Right renal pelvis (tissue), 4 donors: ENCODE measurements around the gene LARP6. TPM values are rescaled to one million over a fixed set of nuclear protein-coding genes. Genes with fewer than 3 reads are reported as not detected.
"Not testable (repeated sequence)": the region's sequence is repeated elsewhere in the genome, so short reads cannot be mapped to it uniquely, and the experiment has no call there.

Source experiments
- DNase-seq, 4 donors: peaks; one replicate each; pipeline ENCODE4 v3.0.0-alpha.2; 2013; ENCODE audit warnings: low read depth in 4 of 4, low spot score in 3 of 4, missing footprints in 1 of 4
- polyA plus RNA-seq, 4 donors: library from polyadenylated mRNA; unstranded; fragments of 120-200 nt; gene quantifications; one replicate each; pipeline ENCODE4 v1.2.1, GENCODE V29; 2013; ENCODE audit not compliant: insufficient read length in 4 of 4

LARP6 gene
- polyA plus RNA-seq = 10 to 100 TPM; 15.1 to 18.8 (median 17.3) TPM

DNA sequence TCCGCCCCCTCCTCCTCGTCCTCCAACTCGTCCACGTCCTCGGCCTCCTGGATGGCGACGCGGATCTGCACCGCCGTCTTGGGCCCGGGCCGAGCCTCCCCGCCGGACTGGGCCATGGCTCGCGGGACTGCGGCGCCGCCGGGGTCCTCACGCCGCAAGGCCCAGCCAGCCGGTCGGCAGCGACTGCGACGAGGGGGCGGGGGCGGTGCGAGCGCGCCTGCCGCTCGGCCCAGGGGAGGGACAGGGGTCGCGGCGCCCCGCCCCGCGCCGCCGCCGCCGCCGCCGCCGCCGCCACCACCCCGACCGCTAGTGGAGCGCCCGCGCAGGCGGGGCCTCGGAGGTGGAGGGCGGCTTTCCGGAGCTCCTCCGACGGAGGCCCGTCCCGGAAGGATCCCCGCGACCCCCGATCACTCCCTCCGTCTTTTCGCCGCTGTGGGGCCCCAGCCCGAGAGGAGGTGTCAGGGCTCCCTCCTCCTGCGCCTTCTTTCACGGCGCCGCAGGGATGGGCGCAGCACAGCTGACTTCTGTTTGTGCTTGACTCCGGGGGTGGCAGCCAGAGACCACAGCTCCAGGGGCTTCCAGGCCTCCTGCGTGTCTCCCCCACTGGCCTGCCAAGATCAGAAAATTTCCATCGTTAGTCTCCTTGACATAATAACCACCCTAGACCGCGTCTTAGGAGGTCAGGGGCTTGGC is at the start of gene LARP6:
Gene LARP6, minus strand, starts transcription at position 185 of the 693 bp plus-strand sequence. Its CDS starts 69 bp downstream, at position 116.
- peak in 3 of 4 donors; percentile 36 to 48 (median 43) for DNase-seq

- DNase-seq = no peak
Measured at GRCh38 chr15:70902107-70902506, 48.1 kb upstream of the LARP6 start.

GRCh38 chr15:70892912-70893560 is 39.1 kb upstream of the LARP6 start:
- peak in 2 of 4 donors; percentile 36 to 51 for DNase-seq

GRCh38 chr15:70892002-70892911 is 38.3 kb upstream of the LARP6 start, which contains the start of the genes LRRC49 and THAP10:
Gene LRRC49, plus strand, starts transcription at chr15:70892826. Its CDS starts 69 bp downstream, at chr15:70892895.
Gene THAP10, minus strand, starts transcription at chr15:70892433. Its CDS starts 161 bp downstream, at chr15:70892272.
- peak; percentile 82 to 87 (median 87) for DNase-seq

DNA sequence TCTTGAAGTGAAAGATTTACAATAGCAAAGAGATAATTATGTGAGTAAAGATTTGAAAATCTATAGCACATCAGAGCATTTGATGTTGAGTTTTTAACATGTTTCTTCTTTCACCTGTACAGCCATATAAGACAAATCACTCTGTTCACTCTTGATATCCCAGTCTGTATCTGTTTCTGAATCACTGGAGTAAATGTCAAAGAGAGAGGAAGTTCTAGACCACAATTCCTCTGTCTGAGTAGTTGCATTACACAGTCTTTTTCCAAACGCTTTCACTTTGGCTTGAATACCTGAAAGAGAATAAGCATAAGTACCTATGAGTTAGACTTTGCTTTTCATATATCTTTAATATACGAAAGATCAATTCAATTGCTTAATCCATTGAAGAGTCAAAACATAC is 28.4 kb upstream of the LARP6 start:
- no peak for DNase-seq

DNA sequence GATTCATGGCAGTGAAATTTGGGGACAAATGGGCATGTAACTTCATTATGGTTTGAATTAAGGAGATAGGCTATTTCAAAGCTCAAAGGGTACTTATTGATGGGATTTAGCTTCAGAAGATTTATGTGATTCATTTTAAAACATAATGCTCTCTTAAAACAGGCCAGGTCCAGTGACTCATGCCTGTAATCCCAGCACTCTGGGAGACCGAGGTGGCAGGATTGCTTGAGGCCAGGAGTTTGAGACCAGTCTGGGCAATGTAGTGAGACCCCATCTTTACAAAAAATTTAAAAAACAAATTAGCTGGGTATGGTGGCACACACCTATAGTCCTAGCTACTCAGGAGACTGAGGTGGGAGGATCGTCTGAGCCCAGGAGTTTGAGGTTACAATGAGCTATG is 26.8 kb upstream of the LARP6 start:
- no peak for DNase-seq

- no peak for DNase-seq
Measured at GRCh38 chr15:70879401-70879800, 25.4 kb upstream of the LARP6 start.

- no peak for DNase-seq
Measured at GRCh38 chr15:70876683-70877082, 22.7 kb upstream of the LARP6 start.

DNA sequence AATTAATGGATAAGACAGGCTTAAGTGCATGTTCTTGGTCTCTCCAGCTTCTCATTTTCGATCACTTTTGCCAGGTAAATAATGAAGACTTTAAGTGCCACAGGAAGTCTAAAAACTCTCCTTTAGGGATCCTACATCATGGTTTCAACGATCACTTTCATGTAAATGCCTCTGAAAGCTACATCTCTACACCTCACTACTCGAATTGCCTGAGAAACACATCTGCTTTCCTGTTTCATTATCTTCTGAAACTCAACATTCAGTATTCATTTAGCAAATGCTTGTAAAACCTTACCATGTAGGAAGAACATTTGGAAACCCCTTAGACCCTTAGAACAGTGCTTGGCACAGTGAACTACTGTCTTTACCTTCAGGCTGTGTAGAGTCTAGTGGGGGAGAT is 22.1 kb upstream of the LARP6 start:
- no peak for DNase-seq

DNA sequence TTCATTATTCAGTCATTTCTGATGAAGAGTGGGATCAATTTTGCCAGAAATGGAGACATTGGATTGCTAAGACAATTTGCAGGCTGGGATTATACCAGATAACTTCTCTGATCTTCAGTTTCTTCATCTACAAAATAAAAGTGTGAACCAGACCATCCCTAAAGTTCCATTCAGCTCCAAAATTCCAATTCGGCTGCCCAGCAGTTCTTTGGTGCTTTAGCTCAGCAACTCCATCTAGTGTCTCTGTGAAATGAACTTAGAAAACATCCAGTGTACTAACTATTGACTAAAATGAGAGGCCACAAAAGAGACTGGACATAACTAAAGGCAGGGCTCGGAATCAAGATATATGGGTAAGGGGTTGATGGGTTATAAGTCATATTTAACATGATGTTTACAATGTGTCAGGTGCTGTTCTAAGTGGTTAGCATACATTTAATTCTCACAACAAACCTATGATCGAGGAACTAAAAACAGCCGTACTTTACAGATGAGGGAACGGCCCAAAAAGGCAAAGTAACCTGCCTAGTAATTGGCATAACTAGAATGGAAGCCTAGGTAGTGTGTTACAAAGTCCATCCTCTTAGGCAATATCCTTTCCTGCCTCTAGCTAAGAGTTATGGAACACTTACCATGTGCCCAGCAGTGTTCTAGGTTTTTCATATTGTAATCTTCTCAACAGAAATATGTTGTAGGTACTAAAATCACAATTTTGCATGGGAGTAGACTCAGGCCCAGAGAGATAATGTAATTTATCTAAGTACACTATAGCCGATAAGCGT is 21.2 kb upstream of the LARP6 start:
- no peak for DNase-seq

GRCh38 chr15:70873232-70874054 is 19.5 kb upstream of the LARP6 start:
- no peak for DNase-seq

- DNase-seq = not testable (repeated sequence)
Measured at GRCh38 chr15:70871490-70871889, 17.5 kb upstream of the LARP6 start.

- DNase-seq = no peak
Measured at GRCh38 chr15:70870051-70870450, 16.1 kb upstream of the LARP6 start.

DNA sequence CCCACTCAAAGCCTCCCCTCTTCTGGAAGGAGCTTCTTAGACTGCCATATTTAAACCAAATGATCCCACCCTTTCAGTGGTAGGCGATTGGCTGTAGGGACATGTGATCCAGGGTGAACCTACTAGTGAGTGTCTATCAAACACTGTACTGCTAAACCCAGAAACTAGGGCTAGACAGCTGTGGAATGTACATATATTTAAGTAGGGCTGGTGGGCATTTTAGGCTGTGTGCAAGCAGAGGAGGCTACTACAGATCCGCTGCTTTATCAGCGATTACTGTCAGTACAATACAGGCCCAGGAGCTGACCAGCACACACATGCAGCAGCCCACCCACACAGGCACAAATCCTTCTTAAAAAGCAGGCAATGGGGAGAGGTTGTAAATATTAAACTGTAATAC is 15.4 kb upstream of the LARP6 start:
- DNase-seq = no peak

DNA sequence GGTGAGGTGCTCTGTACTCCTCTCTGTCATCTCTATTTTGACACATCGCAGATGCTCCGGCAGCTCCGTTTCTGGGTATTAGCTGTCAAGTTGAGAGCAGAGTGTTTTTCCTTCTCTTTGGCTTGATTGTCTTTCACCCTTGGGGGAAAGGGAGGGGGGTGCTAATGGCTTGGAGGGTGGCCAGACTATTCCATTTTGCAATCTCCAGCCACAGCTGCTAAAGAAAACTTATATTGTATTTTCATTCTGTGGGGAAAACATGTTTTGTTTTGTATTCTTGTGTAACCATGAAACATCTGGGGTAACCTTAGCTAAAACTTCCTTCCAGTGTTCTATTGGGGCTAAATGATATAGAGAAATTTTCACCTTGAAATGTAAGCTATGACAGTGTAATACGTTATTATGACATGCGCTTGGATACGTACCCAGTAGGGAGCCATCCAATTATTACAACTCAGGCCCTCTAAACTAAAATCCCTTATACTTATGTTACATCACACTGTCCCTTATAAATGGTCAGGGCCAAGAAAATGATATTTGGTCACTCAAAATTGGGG is 14.0 kb upstream of the LARP6 start:
- DNase-seq = no peak

- DNase-seq = no peak
Measured at GRCh38 chr15:70866982-70867641, 13.2 kb upstream of the LARP6 start.

GRCh38 chr15:70863450-70864218 is 9.7 kb upstream of the LARP6 start:
- no peak for DNase-seq

DNA sequence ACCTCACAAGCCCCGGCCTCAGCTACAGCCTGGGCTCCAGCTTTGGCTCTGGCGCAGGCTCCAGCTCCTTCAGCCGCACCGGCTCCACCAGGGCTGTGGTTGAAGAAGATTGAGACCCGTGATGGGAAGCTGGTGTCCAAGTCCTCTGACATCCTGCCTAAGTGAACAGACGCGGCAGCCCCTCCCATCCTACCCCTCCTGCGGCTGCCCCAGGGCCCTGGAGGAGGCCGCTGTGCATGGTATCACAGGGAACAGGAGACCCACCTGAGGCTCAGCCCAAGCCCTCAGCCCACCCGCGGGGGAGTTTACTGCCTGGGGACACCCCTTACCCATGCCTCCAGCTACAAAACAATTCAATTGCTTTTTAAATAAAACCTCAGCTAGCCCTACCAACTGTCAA is 6.0 kb upstream of the LARP6 start:
- no peak for DNase-seq
